GM10248 (cell line): ENCODE results near the gene CARNS1.

Experiments
- CTCF ChIA-PET: fragments of 300-600 bp; sonication (Branson Sonifier 250); formaldehyde crosslinking; extraction: SDS; loops from one replicate; lab custom pipeline; 2021; ENCODE audit warnings: antibody characterized with exemption; lab: Yijun Ruan, JAX
- POLR2A ChIA-PET: fragments of 350-650 bp; sonication (Branson Sonifier 250); formaldehyde crosslinking; extraction: SDS; loops from one replicate; lab custom pipeline; 2020; ENCODE audit warnings: antibody characterized with exemption; lab: Yijun Ruan, JAX
- DNase-seq: peaks from one replicate; pipeline ENCODE4 v3.0.0; 2012; ENCODE audit errors: extremely low spot score
- TF ChIP-seq, protein P1 (sequence below): IDR thresholded peaks from 2 replicates; pipeline ENCODE4 v1.5.1; 2012; ENCODE audit warnings: mild to moderate bottlenecking, low read depth; ENCODE audit errors: extremely low read depth, missing control alignments, control extremely low read depth

Gene CARNS1

DNA sequence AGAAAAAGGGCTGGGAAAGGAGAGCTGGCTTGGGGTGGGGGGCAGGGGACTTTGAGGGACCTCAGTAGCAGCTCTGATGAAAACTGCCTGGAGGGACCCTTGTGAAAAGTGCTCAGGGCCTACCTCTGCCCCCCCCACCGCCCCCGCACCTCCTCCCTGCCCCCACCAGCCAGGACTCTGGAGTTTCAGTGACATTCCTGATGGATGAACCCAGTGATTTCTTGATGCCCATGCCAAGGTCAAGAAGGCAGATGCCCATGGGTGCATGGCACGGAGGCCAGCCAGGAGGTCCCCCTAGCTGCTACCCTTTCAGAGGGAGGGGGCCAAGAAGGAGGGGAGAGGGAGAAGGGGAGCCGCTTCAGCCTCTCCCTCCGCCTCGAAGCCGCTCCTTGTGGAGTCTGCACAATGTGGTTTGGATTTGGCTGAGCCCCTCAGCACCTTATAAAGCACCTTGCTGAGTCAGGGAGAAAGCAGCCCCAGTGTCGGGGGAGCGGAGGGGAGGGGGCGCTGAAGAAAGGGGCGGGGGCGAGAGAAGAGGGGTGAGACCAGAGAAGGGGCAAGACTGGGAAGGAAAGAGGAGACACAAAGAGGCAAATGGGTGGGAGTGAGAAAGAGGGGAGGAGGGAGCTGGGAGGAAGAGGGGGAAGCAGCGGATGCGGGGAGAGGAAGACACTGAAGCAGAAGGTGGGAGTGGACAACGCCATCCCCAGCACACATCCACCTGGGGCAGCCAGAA, 40.0 kb upstream of the CARNS1 start:
- ChIA-PET CTCF (interaction anchor here (1.1 to 42.5 kb wide), 6 partner anchors 8 to 113 kb away, joined by 3 to 1573 read pairs (median 70); partner anchors contain the start of genes CLCF1, POLD4, PPP1CA and RAD9A), POLR2A (no interaction called here)
- DNase-seq = no peak
- TF ChIP-seq, protein P1, sequence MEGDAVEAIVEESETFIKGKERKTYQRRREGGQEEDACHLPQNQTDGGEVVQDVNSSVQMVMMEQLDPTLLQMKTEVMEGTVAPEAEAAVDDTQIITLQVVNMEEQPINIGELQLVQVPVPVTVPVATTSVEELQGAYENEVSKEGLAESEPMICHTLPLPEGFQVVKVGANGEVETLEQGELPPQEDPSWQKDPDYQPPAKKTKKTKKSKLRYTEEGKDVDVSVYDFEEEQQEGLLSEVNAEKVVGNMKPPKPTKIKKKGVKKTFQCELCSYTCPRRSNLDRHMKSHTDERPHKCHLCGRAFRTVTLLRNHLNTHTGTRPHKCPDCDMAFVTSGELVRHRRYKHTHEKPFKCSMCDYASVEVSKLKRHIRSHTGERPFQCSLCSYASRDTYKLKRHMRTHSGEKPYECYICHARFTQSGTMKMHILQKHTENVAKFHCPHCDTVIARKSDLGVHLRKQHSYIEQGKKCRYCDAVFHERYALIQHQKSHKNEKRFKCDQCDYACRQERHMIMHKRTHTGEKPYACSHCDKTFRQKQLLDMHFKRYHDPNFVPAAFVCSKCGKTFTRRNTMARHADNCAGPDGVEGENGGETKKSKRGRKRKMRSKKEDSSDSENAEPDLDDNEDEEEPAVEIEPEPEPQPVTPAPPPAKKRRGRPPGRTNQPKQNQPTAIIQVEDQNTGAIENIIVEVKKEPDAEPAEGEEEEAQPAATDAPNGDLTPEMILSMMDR = no peak

DNA sequence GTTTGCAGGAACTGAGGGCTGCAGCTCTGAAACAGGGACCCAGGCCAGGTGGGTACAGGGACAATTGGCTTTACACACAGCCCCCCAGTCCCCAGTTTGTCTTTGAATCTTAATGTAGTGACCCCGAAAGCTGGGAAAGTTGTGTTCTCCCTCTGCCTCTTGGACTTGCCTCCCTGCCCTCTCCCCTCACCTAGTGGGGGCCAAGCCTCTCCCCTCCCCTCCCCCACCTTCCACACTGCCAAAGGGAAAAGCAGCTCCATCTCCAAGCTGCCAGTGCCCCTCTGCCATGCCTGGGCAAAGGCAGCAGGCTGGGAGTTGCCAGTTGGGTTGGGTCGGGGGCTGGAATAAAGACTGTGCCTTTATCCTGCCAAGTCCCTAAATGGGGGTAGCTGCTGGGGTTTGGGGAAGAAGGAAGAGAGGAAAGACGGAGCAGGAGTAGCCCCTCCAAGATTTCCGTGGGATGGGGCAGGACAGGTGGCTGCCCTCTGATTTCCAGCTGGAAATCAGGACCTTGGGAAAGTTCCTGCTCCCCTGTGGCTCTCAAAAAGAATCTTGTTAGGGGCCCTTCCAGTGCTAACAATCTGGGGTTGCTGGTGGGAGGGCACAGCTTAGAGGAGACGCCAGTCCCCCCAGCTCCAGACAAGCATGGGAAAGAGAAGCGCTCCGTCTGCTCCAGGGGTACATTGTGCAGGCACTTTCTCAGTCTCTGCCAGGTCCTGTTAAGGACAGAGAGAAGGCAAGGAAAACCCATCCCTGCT, 39.2 kb upstream of the CARNS1 start:
- DNase-seq = no peak
- ChIA-PET CTCF (interaction anchor here (1.1 to 42.5 kb wide), 6 partner anchors 9 to 114 kb away, joined by 3 to 1573 read pairs (median 70); partner anchors contain the start of genes CLCF1, POLD4, PPP1CA and RAD9A), POLR2A (no interaction called here)
- TF ChIP-seq, protein P1 = no peak

DNA sequence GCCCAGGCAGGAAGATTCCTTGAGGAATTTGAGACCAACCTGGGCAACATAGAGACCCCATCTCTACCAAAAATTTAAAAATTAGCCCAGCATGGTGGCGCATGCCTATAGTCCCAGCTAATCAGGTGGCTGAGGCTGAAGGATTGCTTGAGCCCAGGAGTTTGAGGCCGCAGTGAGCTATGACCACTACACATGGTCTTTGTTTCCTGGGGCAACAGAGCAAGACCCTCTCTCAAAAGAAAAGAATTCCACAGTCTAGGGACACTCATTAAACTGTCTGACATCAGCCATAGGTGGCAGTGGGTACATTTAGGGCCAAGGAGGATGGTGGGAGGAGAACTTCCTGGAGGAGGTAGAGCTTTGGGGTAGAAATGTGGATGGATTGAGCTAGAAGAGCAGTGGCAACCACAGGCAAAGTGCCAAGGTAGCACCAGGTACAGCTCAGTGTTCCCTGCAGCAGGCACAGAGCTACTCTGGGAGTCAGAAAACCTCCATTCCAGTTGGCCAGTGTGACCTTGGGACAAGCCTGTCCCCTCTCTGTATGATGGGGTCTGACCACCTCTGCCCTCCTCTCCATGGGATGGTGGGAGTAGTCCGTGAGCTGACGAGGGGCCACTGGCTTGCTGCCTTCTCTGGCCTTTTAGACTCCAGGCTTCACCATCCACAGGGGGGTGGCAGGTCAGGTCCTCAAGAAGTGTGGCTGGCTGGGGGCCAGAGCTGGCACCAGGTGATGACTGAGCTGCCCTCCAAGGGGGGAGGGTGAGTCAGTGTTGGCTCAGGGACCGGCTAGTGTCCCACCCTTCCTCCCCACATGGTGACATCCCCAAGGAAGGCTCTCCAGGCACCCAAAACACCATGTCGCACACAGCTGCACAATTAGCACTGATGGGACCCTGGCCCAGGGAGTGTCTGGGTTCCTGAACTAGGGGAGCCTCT, 38.3 kb upstream of the CARNS1 start:
- CTCF ChIA-PET = interaction anchor here (2.6 to 42.5 kb wide), 4 partner anchors 8 to 60 kb away, joined by 7 to 1573 read pairs (median 854); partner anchors contain the start of genes CLCF1, POLD4, PPP1CA and RAD9A
- TF ChIP-seq, protein P1 = no peak
- POLR2A ChIA-PET = interaction anchor here (0.6 kb wide), 1 partner anchor 894 kb away, joined by 4 read pairs; no protein-coding TSS in a partner anchor
- no peak for DNase-seq

DNA sequence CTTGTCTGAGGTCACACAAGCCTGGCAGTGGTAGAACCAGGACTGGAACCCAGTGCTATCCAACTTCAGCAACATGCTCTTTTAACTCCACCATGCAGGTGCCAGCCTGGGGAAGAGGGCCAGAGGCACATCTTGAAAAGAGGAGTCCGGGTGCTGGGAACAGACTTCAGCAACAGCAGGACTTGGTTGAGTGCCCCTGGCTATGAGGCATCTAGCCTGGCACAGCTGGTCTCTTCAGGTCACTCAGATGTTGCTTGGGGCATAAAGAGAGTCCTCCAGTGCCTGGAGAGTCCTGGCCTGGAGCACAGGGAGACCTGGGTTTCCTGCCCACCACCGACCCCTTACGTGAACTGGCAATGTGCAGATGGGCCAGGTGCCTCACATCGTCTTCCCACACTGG, 36.9 kb upstream of the CARNS1 start:
- DNase-seq = no peak
- CTCF ChIA-PET = interaction anchor here (13.1 to 42.5 kb wide), 3 partner anchors 6 to 33 kb away, joined by 134 to 1573 read pairs (median 1573); partner anchors contain the start of genes CLCF1, POLD4, PPP1CA and RAD9A
- TF ChIP-seq, protein P1 = no peak
- POLR2A ChIA-PET = interaction anchor here (0.7 kb wide), 1 partner anchor 158 kb away, joined by 7 read pairs; no protein-coding TSS in a partner anchor

DNA sequence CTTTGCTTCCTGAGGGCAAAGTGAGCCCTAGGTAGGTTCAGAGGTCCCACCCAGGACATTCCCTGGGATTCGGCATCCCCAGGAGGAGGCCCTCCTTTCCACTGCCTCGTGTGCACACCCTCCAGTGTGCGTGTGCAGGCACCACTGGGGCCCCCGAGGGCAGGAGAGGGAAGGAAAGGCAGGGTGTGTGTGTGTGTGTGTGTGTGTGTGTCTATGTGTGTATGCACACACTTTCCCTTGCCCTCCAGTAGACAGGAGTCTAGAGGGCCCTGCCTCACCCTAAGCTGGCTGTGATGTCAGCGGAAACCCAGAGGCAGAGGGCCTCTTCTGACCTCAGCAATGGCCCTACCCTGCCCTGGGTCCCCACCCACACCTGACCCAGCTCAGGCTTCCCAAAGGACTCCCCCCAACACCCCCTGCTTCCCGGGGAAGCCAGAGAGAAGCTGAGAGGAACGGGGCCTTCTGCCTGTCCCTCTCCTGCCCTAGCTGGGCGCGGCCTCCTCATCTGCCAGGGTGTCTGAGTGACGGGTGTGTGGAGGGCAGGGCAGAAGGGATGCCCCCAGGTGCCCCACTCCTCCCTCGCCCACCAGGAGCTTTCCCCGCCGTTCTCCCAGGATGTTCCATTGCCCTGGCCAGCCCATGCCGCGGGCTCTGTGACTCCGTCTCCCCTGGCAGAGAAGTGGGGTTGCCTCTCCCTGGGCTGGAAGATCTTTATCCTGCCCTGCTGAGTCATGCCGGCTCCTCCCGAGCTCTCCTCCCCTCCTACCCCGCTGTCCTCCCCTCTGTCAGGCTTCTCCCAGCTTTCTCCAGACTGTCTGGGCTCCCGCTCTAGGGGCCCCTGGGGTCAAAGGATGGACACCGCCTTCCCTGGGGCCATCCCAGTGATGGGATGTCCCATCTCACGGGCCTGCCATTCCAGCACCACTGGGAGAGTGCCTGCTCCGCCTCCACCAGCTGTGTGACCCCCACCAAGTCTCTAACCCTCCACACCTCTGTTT, 36.1 kb upstream of the CARNS1 start:
- CTCF ChIA-PET = interaction anchor here (4.8 to 42.5 kb wide), 4 partner anchors 5 to 116 kb away, joined by 72 to 1573 read pairs (median 854); partner anchors contain the start of genes CLCF1, POLD4, PPP1CA and RAD9A
- no peak for DNase-seq
- POLR2A ChIA-PET = interaction anchor here (0.6 kb wide), 1 partner anchor 13 kb away, joined by 3 read pairs; the partner anchor contains the start of gene RAD9A
- TF ChIP-seq, protein P1 = no peak
